Activated CD4-positive, alpha-beta T cell treated with anti-CD3 and anti-CD28 coated beads, Interleukin-2, amount 10 ng/mL, durations not matched to agents 7 days and 5 days (primary cell): ENCODE data around the gene PKDCC. TPM values are rescaled to one million over a fixed set of nuclear protein-coding genes. Genes with fewer than 3 reads are reported as not detected.

ENCODE experiments used
- CTCF ChIA-PET: fragments of 350-600 bp; sonication (Branson Sonifier 250); formaldehyde crosslinking; loops from one replicate; lab custom pipeline; 2021; ENCODE audit warnings: antibody characterized with exemption; lab: Charles Lee
- POLR2A ChIA-PET: fragments of 350-600 bp; sonication (Branson Sonifier 250); formaldehyde crosslinking; loops from one replicate; lab custom pipeline; 2021; ENCODE audit warnings: antibody characterized with exemption; lab: Charles Lee
- DNase-seq: peaks from one replicate; pipeline ENCODE4 v3.0.0-alpha.2; 2020
- H3K27ac Mint-ChIP-seq: one replicate; pipeline ENCODE4 v1.8.0; 2021; ENCODE audit warnings: mild to moderate bottlenecking, moderate library complexity, mixed read lengths
- H3K27me3 Mint-ChIP-seq: one replicate; pipeline ENCODE4 v1.8.0; 2021; ENCODE audit warnings: mixed read lengths
- H3K36me3 Mint-ChIP-seq: one replicate; pipeline ENCODE4 v1.8.0; 2021; ENCODE audit warnings: low read depth, mixed read lengths
- H3K4me1 Mint-ChIP-seq: one replicate; pipeline ENCODE4 v1.8.0; 2021; ENCODE audit warnings: mixed read lengths
- H3K4me3 Mint-ChIP-seq: one replicate; pipeline ENCODE4 v1.8.0; 2021; ENCODE audit warnings: mild to moderate bottlenecking, moderate library complexity, mixed read lengths
- H3K9me3 Mint-ChIP-seq: one replicate; pipeline ENCODE4 v1.8.0; 2021; ENCODE audit warnings: mixed read lengths
- total RNA-seq, 2 experiments: library from RNA; stranded (reverse); gene quantifications; one replicate each; pipeline ENCODE4 v1.2.3, GENCODE V29; 2021

The PKDCC gene
- total RNA-seq, 2 experiments from 2014 or later = not detected

- DNase-seq = no peak
- ChIA-PET CTCF (interaction anchor here (0.6 to 1.0 kb wide), 2 partner anchors 18 to 306 kb away, joined by 3 to 4 read pairs; no protein-coding TSS in a partner anchor), POLR2A (no interaction called here)
- Mint-ChIP-seq H3K9me3 (no peaks in the 10 kb centered on the region), H3K27ac (no peak overlapping the region), H3K27me3 (peaks cover 26% of the 10 kb centered on the region), H3K4me3 (no peak overlapping the region), H3K4me1 (no peaks in the 10 kb centered on the region), H3K36me3 (no peaks in the 10 kb centered on the region)
Observed at GRCh38 chr2:42053791-42054701, 6.2 kb downstream of the PKDCC start.

GRCh38 chr2:42054714-42055430, 7.1 kb downstream of the PKDCC start:
- Mint-ChIP-seq H3K9me3 (no peaks in the 10 kb centered on the region), H3K4me3 (no peak overlapping the region), H3K27ac (no peak overlapping the region), H3K36me3 (no peaks in the 10 kb centered on the region), H3K27me3 (peaks cover 18% of the 10 kb centered on the region), H3K4me1 (no peaks in the 10 kb centered on the region)
- DNase-seq = no peak
- ChIA-PET POLR2A (no interaction called here), CTCF (no interaction called here)

- no peak overlapping the region for H3K27ac Mint-ChIP-seq
- no peak for DNase-seq
- POLR2A ChIA-PET = no interaction called here
- no peaks in the 10 kb centered on the region for H3K9me3 Mint-ChIP-seq
- H3K4me1 Mint-ChIP-seq = no peaks in the 10 kb centered on the region
- H3K27me3 Mint-ChIP-seq = peaks cover 8% of the 10 kb centered on the region
- CTCF ChIA-PET = interaction anchor here (1.3 kb wide), 1 partner anchor 11 kb away, joined by 3 read pairs; no protein-coding TSS in a partner anchor
- H3K4me3 Mint-ChIP-seq = no peak overlapping the region
- no peaks in the 10 kb centered on the region for H3K36me3 Mint-ChIP-seq
Observed at GRCh38 chr2:42055573-42056514, 8.0 kb downstream of the PKDCC start.

- H3K4me3 Mint-ChIP-seq = no peak overlapping the region
- no peaks in the 10 kb centered on the region for H3K36me3 Mint-ChIP-seq
- H3K27ac Mint-ChIP-seq = no peak overlapping the region
- H3K9me3 Mint-ChIP-seq = no peaks in the 10 kb centered on the region
- DNase-seq = no peak
- CTCF ChIA-PET = interaction anchor here (0.6 to 1.3 kb wide), 2 partner anchors 13 to 581 kb away, joined by 3 read pairs; no protein-coding TSS in a partner anchor
- H3K27me3 Mint-ChIP-seq = peaks cover 2% of the 10 kb centered on the region
- POLR2A ChIA-PET = interaction anchor here (0.6 kb wide), 1 partner anchor 39 kb away, joined by 3 read pairs; no protein-coding TSS in a partner anchor
- no peaks in the 10 kb centered on the region for H3K4me1 Mint-ChIP-seq
Observed at GRCh38 chr2:42057159-42057901, 9.5 kb downstream of the PKDCC start.

- Mint-ChIP-seq H3K9me3 (no peaks in the 10 kb centered on the region), H3K4me1 (no peaks in the 10 kb centered on the region), H3K4me3 (no peak overlapping the region), H3K27me3 (peaks cover 2% of the 10 kb centered on the region), H3K36me3 (no peaks in the 10 kb centered on the region), H3K27ac (no peak overlapping the region)
- ChIA-PET CTCF (no interaction called here), POLR2A (no interaction called here)
- DNase-seq = no peak
Observed at GRCh38 chr2:42057902-42058450, 10.2 kb downstream of the PKDCC start.

GRCh38 chr2:42059261-42059898, 11.6 kb downstream of the PKDCC start:
- Mint-ChIP-seq H3K27me3 (peaks cover 6% of the 10 kb centered on the region), H3K9me3 (no peaks in the 10 kb centered on the region), H3K36me3 (no peaks in the 10 kb centered on the region), H3K4me1 (no peaks in the 10 kb centered on the region), H3K27ac (no peak overlapping the region), H3K4me3 (no peak overlapping the region)
- POLR2A ChIA-PET = no interaction called here
- no peak for DNase-seq
- CTCF ChIA-PET = no interaction called here

GRCh38 chr2:42060028-42060427, 12.2 kb downstream of the PKDCC start:
- DNase-seq = no peak
- no peaks in the 10 kb centered on the region for H3K4me1 Mint-ChIP-seq
- H3K4me3 Mint-ChIP-seq = no peak overlapping the region
- peaks cover 6% of the 10 kb centered on the region for H3K27me3 Mint-ChIP-seq
- H3K9me3 Mint-ChIP-seq = no peaks in the 10 kb centered on the region
- H3K36me3 Mint-ChIP-seq = no peaks in the 10 kb centered on the region
- POLR2A ChIA-PET = no interaction called here
- H3K27ac Mint-ChIP-seq = no peak overlapping the region
- CTCF ChIA-PET = no interaction called here

- no peaks in the 10 kb centered on the region for H3K4me1 Mint-ChIP-seq
- H3K36me3 Mint-ChIP-seq = no peaks in the 10 kb centered on the region
- no peak for DNase-seq
- no peaks in the 10 kb centered on the region for H3K9me3 Mint-ChIP-seq
- CTCF ChIA-PET = interaction anchor here (0.9 to 2.1 kb wide), 2 partner anchors 11 to 210 kb away, joined by 3 to 7 read pairs; no protein-coding TSS in a partner anchor
- peaks cover 5% of the 10 kb centered on the region for H3K27me3 Mint-ChIP-seq
- H3K4me3 Mint-ChIP-seq = no peak overlapping the region
- POLR2A ChIA-PET = no interaction called here
- no peak overlapping the region for H3K27ac Mint-ChIP-seq
Observed at GRCh38 chr2:42060718-42061619, 13.1 kb downstream of the PKDCC start.

- no peak overlapping the region for H3K27ac Mint-ChIP-seq
- H3K27me3 Mint-ChIP-seq = peaks cover 4% of the 10 kb centered on the region
- no peak for DNase-seq
Observed at GRCh38 chr2:42061839-42062238, 14.0 kb downstream of the PKDCC start.

GRCh38 chr2:42063431-42064171, 15.8 kb downstream of the PKDCC start:
- CTCF ChIA-PET = interaction anchor here (2.1 kb wide), 1 partner anchor 9 kb away, joined by 7 read pairs; no protein-coding TSS in a partner anchor
- H3K36me3 Mint-ChIP-seq = no peaks in the 10 kb centered on the region

More at GRCh38 chr2:42061839-42062238, 14.0 kb downstream of the PKDCC start:
- no peak overlapping the region for H3K4me3 Mint-ChIP-seq
- H3K4me1 Mint-ChIP-seq = no peaks in the 10 kb centered on the region
- no peaks in the 10 kb centered on the region for H3K36me3 Mint-ChIP-seq
- POLR2A ChIA-PET = no interaction called here
- no peaks in the 10 kb centered on the region for H3K9me3 Mint-ChIP-seq
- CTCF ChIA-PET = interaction anchor here (0.7 to 2.1 kb wide), 4 partner anchors 10 to 211 kb away, joined by 3 to 7 read pairs (median 4); no protein-coding TSS in a partner anchor

More at GRCh38 chr2:42063431-42064171, 15.8 kb downstream of the PKDCC start:
- peaks cover 8% of the 10 kb centered on the region for H3K27me3 Mint-ChIP-seq
- no peak overlapping the region for H3K4me3 Mint-ChIP-seq
- no peak for DNase-seq
- no peak overlapping the region for H3K27ac Mint-ChIP-seq
- POLR2A ChIA-PET = no interaction called here
- no peaks in the 10 kb centered on the region for H3K9me3 Mint-ChIP-seq
- no peaks in the 10 kb centered on the region for H3K4me1 Mint-ChIP-seq
